Measurements from ENCODE around the gene KLHDC8B.

Gene KLHDC8B

GRCh38 chr3:49135499-49135898 is 35.9 kb upstream of the KLHDC8B start:
- peaks cover 2% of the 10 kb centered on the region for H3K4me1 Mint-ChIP-seq
- peaks cover 25% of the 10 kb centered on the region for H3K27me3 Mint-ChIP-seq
- DNase-seq (ENCODE audit: low spot score in 2 of 2) (no peak), ATAC-seq (ENCODE audit: low read depth) (no peak)
- no peak overlapping the region for H3K27ac Mint-ChIP-seq
- no peaks in the 10 kb centered on the region for H3K36me3 Mint-ChIP-seq
- no peaks in the 10 kb centered on the region for H3K9me3 Mint-ChIP-seq
- no peak overlapping the region for H3K4me3 Mint-ChIP-seq

GRCh38 chr3:49140080-49140479 is 31.3 kb upstream of the KLHDC8B start:
- H3K4me1 Mint-ChIP-seq: no peaks in the 10 kb centered on the region
- peaks cover 7% of the 10 kb centered on the region for H3K9me3 Mint-ChIP-seq
- H3K27me3 Mint-ChIP-seq: peaks cover 19% of the 10 kb centered on the region
- H3K36me3 Mint-ChIP-seq: peaks cover 2% of the 10 kb centered on the region
- no peak for ATAC-seq (ENCODE audit: low read depth)
- no peak for DNase-seq (ENCODE audit: low spot score in 2 of 2)
- H3K27ac Mint-ChIP-seq: no peak overlapping the region
- no peak overlapping the region for H3K4me3 Mint-ChIP-seq

GRCh38 chr3:49148159-49148558 is 23.2 kb upstream of the KLHDC8B start:
- ATAC-seq (ENCODE audit: low read depth) (no peak), DNase-seq (ENCODE audit: low spot score in 2 of 2) (no peak)
- peaks cover 2% of the 10 kb centered on the region for H3K4me1 Mint-ChIP-seq
- H3K4me3 Mint-ChIP-seq: no peak overlapping the region
- H3K9me3 Mint-ChIP-seq: no peaks in the 10 kb centered on the region
- no peaks in the 10 kb centered on the region for H3K36me3 Mint-ChIP-seq
- no peak overlapping the region for H3K27ac Mint-ChIP-seq
- no peaks in the 10 kb centered on the region for H3K27me3 Mint-ChIP-seq

DNA sequence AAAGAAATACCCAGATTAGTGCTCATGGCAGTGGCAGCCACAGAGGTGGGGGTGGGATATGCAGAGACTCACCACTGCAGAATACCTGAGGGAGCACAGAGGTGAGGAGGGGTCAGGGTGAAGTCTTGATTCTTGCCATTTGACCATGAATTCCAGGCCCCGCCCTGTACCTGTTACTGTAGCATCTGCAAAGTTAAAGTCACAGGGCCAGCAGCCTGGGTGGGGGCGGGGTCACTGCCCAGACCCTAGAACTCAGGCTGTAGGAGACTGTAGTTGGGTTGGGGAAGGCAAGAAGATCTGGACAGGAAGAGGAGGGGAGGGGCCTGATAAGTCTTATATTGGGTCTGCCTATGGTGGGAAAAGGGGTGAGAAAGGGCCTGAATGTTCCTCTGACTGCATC is 19.8 kb upstream of the KLHDC8B start:
- DNase-seq (ENCODE audit: low spot score in 2 of 2): no peak
- Mint-ChIP-seq H3K4me1 (peaks cover 2% of the 10 kb centered on the region), H3K27me3 (no peaks in the 10 kb centered on the region), H3K36me3 (no peaks in the 10 kb centered on the region), H3K27ac (no peak overlapping the region), H3K4me3 (no peak overlapping the region), H3K9me3 (no peaks in the 10 kb centered on the region)
- no peak for ATAC-seq (ENCODE audit: low read depth)

DNA sequence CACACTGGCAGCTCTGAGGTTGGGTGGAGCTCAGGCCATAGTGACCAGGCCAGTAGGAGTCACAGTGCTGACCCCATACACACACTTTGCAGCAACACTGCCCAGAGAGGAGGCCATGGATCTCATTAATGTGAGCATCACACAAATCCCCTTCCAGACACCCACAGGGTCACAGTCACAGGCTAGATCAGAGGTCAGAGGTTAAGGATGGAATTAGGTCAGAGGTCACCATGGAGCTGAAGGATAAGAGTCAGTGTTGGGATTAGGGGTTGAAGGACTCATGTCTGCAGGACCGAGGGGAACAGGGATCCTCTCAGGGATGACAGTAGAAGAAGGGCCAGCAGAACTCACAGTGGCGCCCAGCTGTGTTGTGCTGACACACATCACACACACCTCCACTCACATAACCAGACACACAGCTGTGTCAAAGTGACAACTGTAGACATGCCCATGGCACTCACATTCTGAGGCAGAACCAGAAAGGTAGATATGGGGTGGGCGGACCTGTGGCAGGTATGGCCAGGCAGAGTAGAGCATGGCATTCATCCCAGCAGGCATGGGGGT is 18.0 kb upstream of the KLHDC8B start:
- H3K4me1 Mint-ChIP-seq: peaks cover 3% of the 10 kb centered on the region
- no peaks in the 10 kb centered on the region for H3K27me3 Mint-ChIP-seq
- ATAC-seq (ENCODE audit: low read depth) (no peak), DNase-seq (ENCODE audit: low spot score in 2 of 2) (no peak)
- H3K36me3 Mint-ChIP-seq: no peaks in the 10 kb centered on the region
- H3K4me3 Mint-ChIP-seq: no peak overlapping the region
- H3K9me3 Mint-ChIP-seq: no peaks in the 10 kb centered on the region
- no peak overlapping the region for H3K27ac Mint-ChIP-seq

- no peaks in the 10 kb centered on the region for H3K27me3 Mint-ChIP-seq
- H3K9me3 Mint-ChIP-seq: no peaks in the 10 kb centered on the region
- DNase-seq (ENCODE audit: low spot score in 2 of 2) (no peak), ATAC-seq (ENCODE audit: low read depth) (no peak)
- H3K4me3 Mint-ChIP-seq: no peak overlapping the region
- H3K4me1 Mint-ChIP-seq: peaks cover 6% of the 10 kb centered on the region
- H3K27ac Mint-ChIP-seq: no peak overlapping the region
- H3K36me3 Mint-ChIP-seq: peaks cover 1% of the 10 kb centered on the region
Observed at GRCh38 chr3:49157289-49157688, 14.1 kb upstream of the KLHDC8B start.

GRCh38 chr3:49158103-49158709 is 13.2 kb upstream of the KLHDC8B start:
- no peak overlapping the region for H3K4me3 Mint-ChIP-seq
- DNase-seq (ENCODE audit: low spot score in 2 of 2): peak; percentile 37 to 40
- peaks cover 6% of the 10 kb centered on the region for H3K4me1 Mint-ChIP-seq
- H3K27ac Mint-ChIP-seq: peak overlapping the region; percentile 21
- H3K27me3 Mint-ChIP-seq: no peaks in the 10 kb centered on the region
- H3K36me3 Mint-ChIP-seq: peaks cover 5% of the 10 kb centered on the region
- ATAC-seq (ENCODE audit: low read depth): peak; percentile 85
- H3K9me3 Mint-ChIP-seq: no peaks in the 10 kb centered on the region

DNA sequence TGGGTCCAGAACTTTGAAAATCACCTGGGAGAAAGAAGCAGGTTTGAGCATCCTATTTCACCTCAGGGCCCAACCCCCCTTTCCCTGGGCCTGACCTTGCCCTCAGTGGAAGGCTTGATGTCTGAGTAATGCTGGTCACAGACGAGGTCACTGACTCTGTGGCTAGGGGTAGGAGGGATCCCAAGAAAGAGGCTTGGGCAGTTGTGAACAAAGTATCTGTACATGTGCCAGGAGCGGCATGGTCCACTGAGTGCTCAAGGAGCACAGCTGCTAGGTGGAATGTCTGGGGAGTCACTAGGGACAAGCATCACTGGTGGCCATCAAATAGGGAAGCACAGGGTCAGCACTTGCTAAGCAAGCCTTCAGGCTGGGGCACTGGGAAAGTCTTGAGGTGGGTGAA is 12.6 kb upstream of the KLHDC8B start:
- no peaks in the 10 kb centered on the region for H3K27me3 Mint-ChIP-seq
- H3K9me3 Mint-ChIP-seq: no peaks in the 10 kb centered on the region
- H3K4me3 Mint-ChIP-seq: no peak overlapping the region
- H3K36me3 Mint-ChIP-seq: peaks cover 9% of the 10 kb centered on the region
- DNase-seq (ENCODE audit: low spot score in 2 of 2): no peak
- peaks cover 8% of the 10 kb centered on the region for H3K4me1 Mint-ChIP-seq
- no peak for ATAC-seq (ENCODE audit: low read depth)
- H3K27ac Mint-ChIP-seq: no peak overlapping the region

- no peak for ATAC-seq (ENCODE audit: low read depth)
- H3K4me1 Mint-ChIP-seq: peaks cover 15% of the 10 kb centered on the region
- H3K27ac Mint-ChIP-seq: no peak overlapping the region
- peaks cover 16% of the 10 kb centered on the region for H3K36me3 Mint-ChIP-seq
- no peaks in the 10 kb centered on the region for H3K9me3 Mint-ChIP-seq
- no peaks in the 10 kb centered on the region for H3K27me3 Mint-ChIP-seq
- H3K4me3 Mint-ChIP-seq: no peak overlapping the region
- no peak for DNase-seq (ENCODE audit: low spot score in 2 of 2)
Observed at GRCh38 chr3:49161197-49161596, 10.2 kb upstream of the KLHDC8B start.

DNA sequence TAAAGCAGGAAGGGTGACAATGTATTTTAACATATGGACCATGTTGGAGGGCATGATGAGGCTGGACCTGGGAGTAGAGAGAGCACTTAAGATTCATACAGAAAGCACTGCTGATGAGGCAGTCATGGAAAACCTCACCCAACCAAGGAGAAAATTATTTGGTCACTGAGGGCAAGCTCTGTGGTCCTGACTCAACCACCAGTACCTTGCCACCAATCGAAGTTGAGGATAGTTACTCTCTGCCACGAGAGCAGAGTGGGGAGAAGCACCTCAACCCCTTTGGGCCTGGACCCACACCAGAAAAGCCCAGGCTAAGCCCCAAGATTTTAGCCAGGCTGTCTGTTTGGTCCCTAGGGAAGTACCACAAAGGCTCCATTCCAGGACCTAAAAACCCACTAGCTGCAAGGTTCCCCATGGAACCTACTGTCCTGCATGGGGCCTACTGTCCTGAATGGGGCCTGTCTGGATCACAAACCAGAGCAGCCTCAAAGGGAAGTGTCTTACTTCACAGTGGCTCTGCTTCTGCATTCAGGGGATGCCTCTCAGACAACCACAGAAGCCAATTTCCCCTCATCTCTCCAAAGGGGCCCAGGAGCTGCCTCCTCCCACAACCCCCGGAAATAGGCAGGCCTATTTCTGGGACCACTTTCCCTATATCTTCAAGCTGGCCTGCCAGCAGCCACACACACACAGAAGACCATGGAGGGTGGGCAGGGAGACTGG is 9.4 kb upstream of the KLHDC8B start:
- Mint-ChIP-seq H3K4me3 (no peak overlapping the region), H3K27ac (no peak overlapping the region), H3K4me1 (peaks cover 15% of the 10 kb centered on the region), H3K9me3 (no peaks in the 10 kb centered on the region), H3K36me3 (peaks cover 17% of the 10 kb centered on the region), H3K27me3 (no peaks in the 10 kb centered on the region)
- no peak for ATAC-seq (ENCODE audit: low read depth)
- no peak for DNase-seq (ENCODE audit: low spot score in 2 of 2)

- peaks cover 15% of the 10 kb centered on the region for H3K4me1 Mint-ChIP-seq
- no peak overlapping the region for H3K4me3 Mint-ChIP-seq
- no peaks in the 10 kb centered on the region for H3K9me3 Mint-ChIP-seq
- no peak for DNase-seq (ENCODE audit: low spot score in 2 of 2)
- H3K27ac Mint-ChIP-seq: no peak overlapping the region
- no peak for ATAC-seq (ENCODE audit: low read depth)
- H3K27me3 Mint-ChIP-seq: no peaks in the 10 kb centered on the region
- H3K36me3 Mint-ChIP-seq: peaks cover 17% of the 10 kb centered on the region
Observed at GRCh38 chr3:49162751-49163419, 8.5 kb upstream of the KLHDC8B start.

GRCh38 chr3:49163609-49164008 is 7.8 kb upstream of the KLHDC8B start:
- H3K36me3 Mint-ChIP-seq: peaks cover 17% of the 10 kb centered on the region
- no peak overlapping the region for H3K27ac Mint-ChIP-seq
- no peak overlapping the region for H3K4me3 Mint-ChIP-seq
- H3K27me3 Mint-ChIP-seq: no peaks in the 10 kb centered on the region
- ATAC-seq (ENCODE audit: low read depth) (no peak), DNase-seq (ENCODE audit: low spot score in 2 of 2) (no peak)
- H3K4me1 Mint-ChIP-seq: peaks cover 12% of the 10 kb centered on the region
- no peaks in the 10 kb centered on the region for H3K9me3 Mint-ChIP-seq

DNA sequence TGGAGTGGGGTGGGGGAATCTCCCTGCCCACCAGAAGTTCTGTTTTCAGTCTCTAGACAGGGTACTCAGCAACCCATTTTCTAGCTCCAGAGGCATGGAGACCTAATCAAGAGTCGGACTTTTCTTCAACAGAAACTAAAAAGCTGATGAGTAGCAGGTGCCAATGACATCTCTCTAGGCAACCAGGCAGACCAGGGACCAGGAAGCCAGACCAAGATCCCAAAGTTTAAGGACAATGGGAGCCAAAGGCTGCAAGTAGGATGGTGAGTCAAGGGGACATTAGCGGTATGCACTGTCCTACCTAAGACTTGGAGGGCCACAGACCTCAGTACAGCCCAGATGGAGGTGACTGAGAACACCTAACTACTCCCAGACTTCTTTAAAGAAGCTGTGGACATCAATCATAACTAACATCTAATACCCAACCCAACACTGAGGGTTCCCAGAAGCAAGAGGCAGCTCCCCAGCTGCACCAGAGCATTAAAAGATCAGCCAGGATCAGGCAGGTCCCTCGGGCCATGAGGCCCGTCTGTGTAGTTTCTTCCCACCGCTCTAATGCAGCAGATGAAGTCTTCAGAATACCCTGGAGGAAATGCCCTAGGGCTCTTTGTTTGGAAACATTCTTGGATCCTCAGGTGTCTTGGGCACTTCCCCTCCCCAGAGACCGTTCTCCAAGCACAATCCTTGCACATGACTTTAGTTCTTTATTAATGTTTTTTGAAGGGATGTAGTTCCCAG is 6.2 kb upstream of the KLHDC8B start:
- Mint-ChIP-seq H3K9me3 (no peaks in the 10 kb centered on the region), H3K36me3 (peaks cover 18% of the 10 kb centered on the region), H3K27ac (peak overlapping the region; percentile 92), H3K27me3 (peaks cover 3% of the 10 kb centered on the region), H3K4me3 (peak overlapping the region; percentile 95), H3K4me1 (peaks cover 11% of the 10 kb centered on the region)
- DNase-seq (ENCODE audit: low spot score in 2 of 2): no peak
- ATAC-seq (ENCODE audit: low read depth): no peak
